ENCODE data around the gene DTX1.

DTX1 gene

DNA sequence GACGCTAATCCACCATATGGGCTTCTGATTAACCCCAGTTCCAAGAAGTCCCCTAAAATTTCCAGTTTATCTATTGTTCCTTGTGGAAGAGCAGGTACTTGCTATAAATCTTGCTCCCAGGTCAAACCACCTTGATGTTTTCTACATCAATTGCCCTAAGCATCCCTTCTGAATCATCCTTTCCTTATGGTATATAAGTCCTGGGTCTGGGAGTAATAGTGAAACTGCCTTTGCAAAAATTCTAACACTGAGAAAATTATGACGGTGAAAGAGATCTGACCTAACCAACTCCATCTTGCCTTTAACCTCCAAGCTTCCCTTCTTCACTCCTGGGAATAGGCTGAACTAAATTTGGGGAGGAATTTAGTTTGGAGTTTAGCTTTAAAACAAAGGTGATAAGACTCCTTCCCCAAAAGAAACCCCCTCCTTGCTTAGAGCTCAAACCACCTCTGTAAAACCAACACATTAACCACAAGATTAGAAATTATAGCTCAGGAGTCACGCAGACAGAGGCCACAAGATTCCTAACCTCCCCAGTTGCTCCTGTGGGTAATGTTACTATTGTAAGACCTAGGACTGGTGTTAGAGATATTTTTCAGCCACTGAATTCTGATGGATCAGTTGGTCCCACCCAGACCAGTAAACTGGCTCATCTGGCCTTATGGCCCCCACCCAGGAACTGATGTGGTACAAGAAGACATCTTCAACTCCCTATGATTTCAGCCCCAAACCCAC, 33.8 kb upstream of the DTX1 start:
- TF ChIP-seq, protein P1, sequence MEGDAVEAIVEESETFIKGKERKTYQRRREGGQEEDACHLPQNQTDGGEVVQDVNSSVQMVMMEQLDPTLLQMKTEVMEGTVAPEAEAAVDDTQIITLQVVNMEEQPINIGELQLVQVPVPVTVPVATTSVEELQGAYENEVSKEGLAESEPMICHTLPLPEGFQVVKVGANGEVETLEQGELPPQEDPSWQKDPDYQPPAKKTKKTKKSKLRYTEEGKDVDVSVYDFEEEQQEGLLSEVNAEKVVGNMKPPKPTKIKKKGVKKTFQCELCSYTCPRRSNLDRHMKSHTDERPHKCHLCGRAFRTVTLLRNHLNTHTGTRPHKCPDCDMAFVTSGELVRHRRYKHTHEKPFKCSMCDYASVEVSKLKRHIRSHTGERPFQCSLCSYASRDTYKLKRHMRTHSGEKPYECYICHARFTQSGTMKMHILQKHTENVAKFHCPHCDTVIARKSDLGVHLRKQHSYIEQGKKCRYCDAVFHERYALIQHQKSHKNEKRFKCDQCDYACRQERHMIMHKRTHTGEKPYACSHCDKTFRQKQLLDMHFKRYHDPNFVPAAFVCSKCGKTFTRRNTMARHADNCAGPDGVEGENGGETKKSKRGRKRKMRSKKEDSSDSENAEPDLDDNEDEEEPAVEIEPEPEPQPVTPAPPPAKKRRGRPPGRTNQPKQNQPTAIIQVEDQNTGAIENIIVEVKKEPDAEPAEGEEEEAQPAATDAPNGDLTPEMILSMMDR (IDR thresholded peaks at IDR 0.05): no peak

DNA sequence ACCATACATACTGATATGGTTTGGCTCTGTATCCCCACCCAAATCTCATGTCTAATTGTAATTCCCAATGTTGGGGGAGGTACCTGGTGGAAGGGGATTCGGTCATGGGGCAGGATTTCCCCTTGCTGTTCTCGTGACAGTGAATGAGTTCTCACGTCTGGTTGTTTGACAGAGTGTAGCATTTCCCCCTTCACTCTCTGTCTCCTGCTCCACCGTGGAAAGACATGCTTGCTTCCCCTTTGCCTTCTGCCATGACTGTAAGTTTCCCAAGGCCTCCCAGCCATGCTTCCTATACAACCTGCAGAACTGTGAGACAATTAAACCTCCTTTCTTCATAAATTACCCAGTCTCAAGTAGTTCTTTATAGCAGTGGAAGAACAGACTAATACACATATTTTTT, 28.8 kb upstream of the DTX1 start:
- TF ChIP-seq, protein P1 (IDR thresholded peaks at IDR 0.05): no peak

DNA sequence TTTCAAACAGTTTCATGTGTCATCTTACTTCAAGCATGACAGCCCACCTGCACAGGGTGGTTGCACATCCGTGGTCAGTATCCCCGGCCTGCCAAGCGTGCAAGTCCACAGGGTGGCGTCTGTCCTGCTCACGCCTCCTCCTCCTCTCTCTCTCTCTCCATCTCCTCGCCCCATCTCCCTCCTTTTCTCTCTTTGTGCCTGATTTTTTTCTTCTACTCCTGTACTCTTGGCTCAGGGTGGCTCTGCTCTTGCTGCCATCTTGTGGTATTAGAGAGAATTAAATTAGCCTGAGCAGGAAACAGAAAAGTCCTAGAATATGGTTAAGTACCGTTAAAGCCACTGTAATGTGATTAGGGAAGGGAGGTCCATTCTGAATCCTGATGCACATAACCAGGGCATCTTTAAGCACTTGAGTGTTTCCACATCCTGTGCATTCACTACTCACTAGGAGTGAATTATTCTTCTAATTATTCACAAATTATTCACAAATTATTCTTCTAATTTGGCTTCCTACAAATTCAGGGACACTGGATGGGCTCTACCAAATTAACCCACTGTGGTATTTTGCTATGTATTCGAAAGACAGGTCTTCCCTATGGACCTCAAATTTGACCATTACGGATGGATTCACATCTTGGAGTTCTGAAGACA, 25.5 kb upstream of the DTX1 start:
- TF ChIP-seq, protein P1 (IDR thresholded peaks at IDR 0.05): peak; percentile 74

DNA sequence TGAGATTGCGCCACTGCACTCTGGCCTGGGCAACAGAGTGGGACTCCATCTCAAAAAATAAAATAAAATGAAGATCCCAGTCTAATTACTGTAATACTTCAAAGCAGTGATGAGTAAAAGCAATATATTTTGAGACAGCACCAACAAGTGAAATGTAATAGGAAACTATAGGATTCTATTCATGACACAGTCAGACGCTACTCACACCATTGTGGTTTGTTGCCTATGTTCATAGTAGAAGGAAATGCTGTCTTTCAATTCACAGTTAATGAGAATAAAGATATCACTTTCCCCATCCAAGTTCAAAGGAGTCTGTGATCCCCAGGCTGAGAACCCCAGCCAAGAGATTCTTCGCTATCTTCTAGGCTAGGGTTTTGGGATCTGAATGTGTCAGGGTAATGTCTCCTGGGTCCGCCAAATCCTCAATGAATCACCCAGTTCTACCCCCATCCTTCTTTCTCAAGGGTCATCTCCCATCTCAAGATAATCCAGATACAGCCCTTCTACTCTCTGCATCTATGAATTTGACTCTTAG, 16.6 kb upstream of the DTX1 start:
- TF ChIP-seq, protein P1 (IDR thresholded peaks at IDR 0.05): no peak

DNA sequence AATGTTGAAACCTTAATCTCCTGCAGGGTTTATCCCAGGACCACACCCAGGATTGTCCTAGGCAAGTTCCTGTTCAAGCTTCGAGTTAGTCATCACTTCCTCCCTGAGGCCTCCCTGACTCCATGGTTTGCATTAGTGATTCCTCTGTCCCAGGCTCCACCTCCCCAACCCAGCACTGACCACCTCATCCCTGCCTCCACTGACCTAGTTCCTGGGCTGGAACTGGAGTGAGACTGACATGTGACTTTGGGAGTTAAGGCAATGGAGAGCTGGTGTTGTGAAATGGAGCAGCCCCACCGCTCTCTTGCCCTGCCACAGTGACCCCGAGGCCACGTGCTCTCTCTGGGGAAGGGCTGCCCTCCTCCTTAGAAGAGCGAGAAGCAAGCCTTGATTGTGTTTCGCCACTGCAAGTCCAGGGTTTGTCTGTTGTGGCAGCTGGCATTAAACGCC, 15.8 kb upstream of the DTX1 start:
- TF ChIP-seq, protein P1 (IDR thresholded peaks at IDR 0.05): no peak

DNA sequence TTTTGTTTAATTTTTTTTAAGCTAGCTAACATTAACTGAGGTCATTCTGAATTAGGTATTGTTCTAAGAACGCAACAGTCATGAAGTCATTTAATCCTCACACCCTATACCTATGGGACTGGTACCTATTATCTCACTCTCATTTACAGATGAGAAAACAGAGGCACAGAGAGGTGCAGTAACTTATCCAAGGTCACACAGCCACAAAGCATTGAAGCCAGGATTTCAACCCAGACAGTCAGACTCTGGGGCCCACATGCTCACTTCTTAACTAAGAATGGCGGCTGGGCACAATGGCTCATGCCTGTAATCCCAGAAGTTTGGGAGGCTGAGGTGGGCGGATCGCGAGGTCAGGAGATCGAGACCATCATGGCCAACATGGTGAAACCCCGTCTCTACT, 15.0 kb upstream of the DTX1 start:
- TF ChIP-seq, protein P1 (IDR thresholded peaks at IDR 0.05): no peak

DNA sequence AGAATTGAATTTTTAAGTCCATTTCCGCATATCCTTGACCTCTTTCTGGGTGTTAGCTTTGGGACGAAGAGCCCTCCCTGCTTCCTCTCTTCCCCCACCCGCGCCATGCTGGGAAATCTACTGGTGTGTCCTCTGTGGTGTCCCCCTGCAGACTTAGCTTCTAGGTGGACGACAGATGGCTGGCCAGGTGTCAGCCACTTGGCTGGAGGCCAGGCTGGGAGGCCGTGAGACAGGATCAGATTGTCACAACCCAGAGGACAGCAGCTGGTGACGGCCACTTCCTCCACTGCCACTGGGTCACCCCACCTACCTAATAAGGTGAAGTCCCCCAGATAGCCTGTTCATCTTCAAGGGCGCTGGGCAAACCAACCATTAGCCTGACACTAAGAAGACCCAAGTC, 13.3 kb upstream of the DTX1 start:
- TF ChIP-seq, protein P1 (IDR thresholded peaks at IDR 0.05): no peak

Data from LNCAP (cell line).